Measurements from ENCODE around the gene SHROOM4. TPM values are rescaled to one million over a fixed set of nuclear protein-coding genes. Genes with fewer than 3 reads are reported as not detected.

The SHROOM4 gene
- total RNA-seq, 1 donor from 2014 or later, result 10.2 TPM

DNA sequence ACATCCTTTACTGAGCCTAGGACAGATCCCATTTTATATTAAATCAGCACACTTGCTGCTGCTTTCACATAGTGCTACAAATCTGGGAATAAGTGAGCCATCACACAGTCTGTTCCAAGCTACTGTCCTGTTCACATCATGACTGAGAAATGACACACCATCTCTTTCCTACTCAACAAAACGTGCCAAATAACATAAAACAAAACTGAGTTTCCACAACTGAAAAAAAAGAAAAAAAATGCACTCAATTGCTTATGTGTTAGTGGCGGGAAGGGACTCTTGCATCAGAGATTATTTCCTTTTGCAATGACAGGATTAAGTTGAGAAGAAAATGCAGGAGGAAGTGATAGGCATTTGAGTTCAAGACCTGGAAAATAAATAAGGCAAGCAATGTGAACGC, 109.0 kb downstream of the SHROOM4 start:
- no peak for DNase-seq

DNA sequence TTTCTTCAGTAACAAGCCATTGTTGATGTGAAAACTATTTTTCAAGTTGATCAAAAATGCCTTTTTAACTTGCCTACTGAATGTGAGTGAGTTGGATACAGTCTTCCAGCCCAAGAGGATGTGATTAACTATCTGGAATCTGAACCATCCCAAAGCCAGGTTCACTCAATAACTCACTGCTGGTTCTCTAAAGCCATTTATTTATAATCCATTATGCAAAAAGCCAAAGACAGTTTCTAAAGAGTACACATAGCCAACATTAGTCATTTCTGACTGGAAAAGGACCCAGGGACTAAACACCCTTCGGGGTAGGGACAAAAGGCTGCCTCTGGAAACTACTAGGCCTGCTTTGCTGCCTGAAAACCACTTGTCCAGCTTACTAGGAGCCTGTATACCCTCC, 109.6 kb downstream of the SHROOM4 start:
- DNase-seq, result no peak

GRCh38 chrX:50700921-50701320, 113.1 kb downstream of the SHROOM4 start:
- no peak for DNase-seq

GRCh38 chrX:50698944-50699343, 115.0 kb downstream of the SHROOM4 start:
- DNase-seq, result no peak

GRCh38 chrX:50697691-50698090, 116.3 kb downstream of the SHROOM4 start:
- DNase-seq, result peak; percentile 35

DNA sequence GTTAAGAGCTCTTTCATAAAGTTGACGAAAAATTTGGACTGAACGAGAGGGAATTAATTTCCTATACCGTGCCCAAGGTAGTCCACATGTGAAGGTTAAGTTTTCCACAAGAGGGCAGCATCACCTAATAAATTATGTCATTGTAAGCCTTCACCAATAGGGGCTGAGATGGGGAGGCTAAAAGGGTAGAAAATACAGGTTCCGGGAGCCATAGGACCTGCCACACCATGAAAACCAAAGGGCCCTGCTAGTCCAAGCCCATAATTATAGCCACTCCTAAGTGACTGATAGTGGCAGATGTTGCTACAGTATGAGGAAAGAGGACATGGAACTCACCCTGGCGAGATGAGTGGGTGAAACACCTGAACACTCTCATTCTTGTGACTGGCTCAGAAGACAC, 122.2 kb downstream of the SHROOM4 start:
- DNase-seq, result peak; percentile 58

- peak; percentile 37 for DNase-seq
These were observed 129.1 kb downstream of the SHROOM4 start for GRCh38 chrX:50684871-50685270.

- DNase-seq, result no peak
These were observed 133.0 kb downstream of the SHROOM4 start for GRCh38 chrX:50680990-50681389.

DNA sequence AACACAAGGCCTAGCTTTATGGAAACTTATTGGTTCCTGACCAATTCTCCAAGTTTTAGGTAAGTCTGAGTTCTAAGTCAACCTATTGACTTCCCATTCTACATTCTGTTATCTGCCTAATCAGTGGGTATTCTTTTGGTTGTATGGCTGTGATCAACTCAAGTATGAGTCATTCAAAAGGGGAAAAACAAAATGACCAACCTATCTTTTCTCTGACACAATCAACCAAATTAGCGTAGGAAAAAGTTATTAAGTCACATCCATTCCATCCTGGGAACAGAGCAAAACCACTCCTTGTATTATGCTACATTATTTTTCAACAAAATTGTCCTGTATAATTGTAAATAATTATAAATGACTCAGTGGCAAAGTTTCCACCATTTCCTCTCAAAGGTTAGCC, 136.2 kb downstream of the SHROOM4 start:
- no peak for DNase-seq

DNA sequence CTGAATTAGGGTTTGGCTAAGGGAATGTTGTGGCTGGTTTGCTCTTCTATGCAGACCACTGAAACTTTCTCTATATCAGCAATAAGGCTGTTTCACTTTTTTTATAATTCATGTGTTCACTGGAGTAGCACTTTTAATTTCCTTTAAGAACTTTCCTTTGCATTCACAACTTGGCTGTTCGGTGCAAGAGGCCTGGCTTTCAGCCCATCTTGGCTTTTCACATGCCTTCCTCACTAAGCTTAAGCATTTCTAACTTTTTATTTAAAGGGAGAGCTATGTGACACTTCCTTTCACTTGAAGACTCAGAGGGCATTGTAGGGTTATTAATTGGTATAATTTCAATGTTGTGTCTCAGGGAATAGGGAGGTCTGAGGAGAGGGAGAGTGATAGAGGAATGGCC, 142.3 kb downstream of the SHROOM4 start:
- DNase-seq, result peak; percentile 16

- no peak for DNase-seq
These were observed 145.1 kb downstream of the SHROOM4 start for GRCh38 chrX:50668860-50669259.

DNA sequence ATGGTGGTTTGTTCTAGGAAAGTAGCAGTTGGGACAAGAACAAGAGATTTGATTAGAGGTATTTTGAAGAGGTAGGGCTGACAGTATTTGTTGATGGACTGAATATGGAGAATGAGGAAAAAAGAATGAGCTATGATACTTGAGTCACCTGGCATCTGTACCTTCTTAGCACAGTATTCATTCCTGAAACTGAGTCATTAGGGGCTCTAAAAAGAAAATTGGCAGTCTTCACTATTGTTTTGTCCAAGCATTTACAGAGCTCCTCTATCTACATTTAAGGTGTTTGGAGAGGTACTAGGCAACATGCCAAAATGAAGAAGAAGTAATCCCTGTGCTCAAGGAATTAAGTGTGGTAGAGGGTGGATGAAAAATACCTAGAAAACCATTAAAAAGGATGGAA, 165.8 kb downstream of the SHROOM4 start:
- DNase-seq, result no peak

DNA sequence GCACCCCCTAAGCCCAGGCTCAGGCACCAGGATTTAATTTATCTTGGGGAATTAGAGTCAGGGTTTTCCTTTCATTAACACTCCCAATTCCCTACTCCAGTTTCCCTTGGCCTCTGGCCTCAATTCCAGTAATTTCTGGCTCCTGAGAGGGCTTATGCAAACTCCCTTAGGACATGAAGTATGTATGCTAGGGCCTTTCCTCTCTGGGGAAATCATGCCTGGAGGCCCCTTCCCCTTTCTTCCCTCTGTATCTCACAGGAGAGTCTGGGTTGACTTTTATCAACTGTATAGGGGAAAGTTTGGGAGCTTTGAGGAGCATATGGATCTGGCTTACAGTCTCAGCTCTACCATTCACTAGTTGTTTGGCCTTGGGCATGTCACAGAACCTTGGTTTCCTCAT, 169.5 kb downstream of the SHROOM4 start:
- DNase-seq, result no peak

GRCh38 chrX:50643525-50644137, 170.4 kb downstream of the SHROOM4 start:
- no peak for DNase-seq

- DNase-seq, result no peak
These were observed 175.9 kb downstream of the SHROOM4 start for GRCh38 chrX:50638123-50638522.

DNA sequence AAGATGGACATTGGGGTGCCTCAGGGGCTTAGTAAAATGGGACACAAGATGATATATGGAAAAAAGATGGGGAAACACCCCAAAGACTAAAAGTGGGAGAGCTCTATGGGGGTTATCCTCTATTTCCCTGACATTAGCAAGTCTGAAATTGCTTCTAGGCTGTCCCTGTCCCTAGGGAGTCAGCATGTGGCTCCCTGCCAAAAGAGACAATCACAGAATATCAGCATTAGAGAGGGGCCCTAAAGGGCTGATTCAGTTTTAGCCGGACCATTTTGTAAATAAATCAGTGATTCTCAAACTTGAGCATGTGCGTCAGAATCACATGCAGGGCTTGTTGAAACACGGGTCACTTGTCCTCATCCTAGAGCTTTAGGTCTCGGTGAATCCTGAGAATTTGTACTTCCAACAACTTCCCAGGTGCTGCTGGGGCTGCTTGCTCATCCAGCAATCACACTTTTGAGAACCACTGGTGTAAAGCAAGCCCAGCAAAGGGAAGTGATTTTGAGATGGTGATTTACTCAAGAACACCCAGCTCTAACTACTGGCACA, 178.1 kb downstream of the SHROOM4 start:
- peak; percentile 22 for DNase-seq

- no peak for DNase-seq
These were observed 178.8 kb downstream of the SHROOM4 start for GRCh38 chrX:50635162-50635561.

GRCh38 chrX:50629774-50630173, 184.2 kb downstream of the SHROOM4 start:
- DNase-seq, result peak; percentile 5

DNA sequence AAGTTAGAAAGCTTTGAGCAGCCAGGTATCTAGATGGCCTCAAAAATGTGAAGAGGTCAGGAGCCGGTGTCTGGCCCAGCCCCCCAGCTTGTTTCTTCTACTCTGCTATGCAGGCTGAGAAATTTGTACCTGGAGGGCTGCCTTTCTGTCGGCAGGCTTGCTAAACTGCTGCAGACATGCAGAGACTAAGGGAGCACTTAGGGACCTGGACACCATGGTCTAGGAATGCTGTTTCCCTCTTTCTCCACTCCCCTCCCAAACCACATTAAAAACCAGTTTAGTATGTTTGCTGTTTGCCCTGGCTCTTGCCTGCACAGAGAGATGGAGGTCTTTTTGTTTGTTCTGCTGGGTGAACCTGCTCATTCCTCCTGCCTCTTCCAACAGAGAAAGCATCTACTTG, 186.3 kb downstream of the SHROOM4 start:
- no peak for DNase-seq

DNA sequence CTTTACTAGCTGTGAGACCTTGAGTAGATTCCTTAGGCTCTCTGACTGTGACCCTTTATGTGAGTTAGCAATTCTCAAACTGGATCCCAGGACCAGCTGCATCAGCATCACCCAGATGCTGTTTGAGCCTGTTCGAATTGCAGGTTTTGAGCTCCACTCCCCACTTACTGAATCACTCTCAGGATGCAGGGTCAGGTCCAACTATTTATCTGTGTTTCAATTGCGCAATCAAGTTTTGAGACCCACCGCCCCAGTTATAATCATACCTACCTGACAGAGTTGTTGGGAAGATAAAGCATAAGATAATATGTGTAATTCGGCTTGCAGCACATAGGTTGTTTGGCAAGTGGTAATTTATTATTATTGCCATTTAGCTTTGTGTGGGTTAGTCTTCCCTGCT, 187.6 kb downstream of the SHROOM4 start:
- no peak for DNase-seq

DNA sequence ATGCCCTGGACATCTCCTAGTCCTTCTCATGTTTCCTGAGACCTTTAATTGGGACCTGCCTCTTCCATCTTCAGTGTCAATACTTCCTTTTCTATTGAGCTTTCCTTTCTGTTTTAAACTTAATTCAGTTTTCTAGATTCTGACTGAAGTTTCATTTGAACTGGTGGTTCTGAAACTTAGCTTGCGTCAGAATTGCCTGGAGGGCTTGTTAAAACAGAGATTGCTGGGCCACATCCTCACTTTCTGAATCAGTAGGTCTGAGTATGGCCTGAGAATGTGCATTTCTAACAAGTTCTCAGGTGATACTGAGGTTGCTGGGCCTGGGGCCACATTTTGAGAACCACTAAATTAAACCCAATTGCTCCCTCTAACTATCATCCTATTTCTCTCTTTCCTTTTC, 191.2 kb downstream of the SHROOM4 start:
- DNase-seq, result no peak

GRCh38 chrX:50618788-50619558, 195.0 kb downstream of the SHROOM4 start:
- DNase-seq, result peak; percentile 20

DNA sequence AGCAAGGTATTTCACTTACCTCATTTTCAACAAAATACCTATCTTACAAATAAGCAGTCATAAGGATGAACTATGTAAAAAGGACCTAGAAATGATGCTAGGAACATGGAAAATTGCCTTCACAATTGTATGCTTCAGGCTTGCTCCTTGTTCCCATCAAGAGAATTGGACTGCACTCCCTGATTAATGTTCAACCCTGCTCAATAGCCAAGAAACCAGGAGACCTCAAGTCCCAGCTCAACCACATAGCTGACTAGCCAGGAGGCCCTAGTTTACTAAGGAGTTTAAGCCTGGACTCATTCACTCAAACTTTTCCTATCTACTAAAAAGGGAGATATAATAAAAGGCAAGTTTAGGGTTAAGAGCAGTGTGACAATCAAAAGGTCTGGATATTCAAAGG, 196.8 kb downstream of the SHROOM4 start:
- DNase-seq, result no peak
